SK-N-MC (cell line): ENCODE measurements around the gene VPS11.

Experiments
- EZH2 ChIP-seq: fragments of 200-600 bp; sonication (generic); IDR thresholded peaks from one replicate; pipeline ENCODE4 v1.6.1; 2017; ENCODE audit warnings: antibody characterized with exemption
- FOXP2 ChIP-seq: optimal IDR thresholded peaks from 2 replicates; pipeline ENCODE3; 2011; ENCODE audit warnings: mild to moderate bottlenecking, moderate library complexity; ENCODE audit not compliant: insufficient read depth; ENCODE audit errors: extremely low read length, control extremely low read depth
- POLR2AphosphoS5 ChIP-seq: IDR thresholded peaks from 2 replicates; pipeline ENCODE4 v1.6.1; 2012; ENCODE audit warnings: mild to moderate bottlenecking, low read depth, low read length, borderline replicate concordance

DNA sequence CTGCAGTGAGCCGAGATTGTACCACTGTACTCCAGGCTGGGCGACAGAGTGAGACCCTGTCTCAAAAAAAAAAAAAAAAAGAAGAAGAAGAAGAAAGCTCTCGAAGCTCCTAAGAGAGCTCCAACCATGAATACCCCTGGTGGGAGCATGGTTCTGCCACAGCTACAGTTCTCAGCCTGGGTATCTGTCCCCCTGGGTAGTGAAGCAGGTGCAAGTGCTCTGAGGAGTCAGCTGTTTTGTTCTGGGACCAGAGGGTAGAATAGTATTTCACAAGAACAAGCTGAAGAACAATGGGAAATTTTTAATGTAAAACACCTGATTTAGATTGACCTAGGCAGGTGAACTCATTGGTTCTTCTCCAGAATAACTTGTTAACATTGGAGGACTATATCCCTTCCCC is 6.4 kb upstream of the VPS11 start:
- no peak for TF ChIP-seq EZH2
- no peak for TF ChIP-seq FOXP2
- TF ChIP-seq POLR2AphosphoS5 = no peak
